B cell (primary cell): Measurements from ENCODE around the gene MEIS3. TPM values are rescaled to one million over a fixed set of nuclear protein-coding genes. Genes with fewer than 3 reads are reported as not detected.

Experiments used
- ATAC-seq: fragments of 200-7000 bp; cut with Tn5 transposase; one replicate; pipeline ENCODE4 v1.10.0; 2021; ENCODE audit warnings: low read depth, mild to moderate bottlenecking, moderate number of reproducible peaks, moderate library complexity
- CTCF ChIA-PET: fragments of 350-600 bp; sonication (Branson Sonifier 250); formaldehyde crosslinking; loops from one replicate; lab custom pipeline; 2021; ENCODE audit warnings: antibody characterized with exemption, inconsistent platforms; lab: Charles Lee
- POLR2A ChIA-PET: fragments of 350-600 bp; sonication (Branson Sonifier 250); formaldehyde crosslinking; loops from one replicate; lab custom pipeline; 2021; ENCODE audit warnings: antibody characterized with exemption; lab: Charles Lee
- DNase-seq: peaks from one replicate; pipeline ENCODE4 v3.0.0; 2013
- H2AFZ ChIP-seq: 2 replicates; pipeline ENCODE4 v1.6.1; 2012; ENCODE audit warnings: mild to moderate bottlenecking, low read depth, low read length; ENCODE audit not compliant: insufficient read depth, poor library complexity, severe bottlenecking
- H3K27ac ChIP-seq, 2 donors: 1 replicate in 1 of 2; 2 replicates in 1 of 2; pipeline ENCODE4 v1.5.1; 2012 to 2013; ENCODE audit warnings: low read length in 2 of 2, mild to moderate bottlenecking in 2 of 2, moderate library complexity in 1 of 2
- H3K27me3 ChIP-seq, 4 experiments: fragments of 200-600 bp in 1 of 4; sonication (generic) in 1 of 4; replicated peaks in 1 of 4; 1 replicate in 2 of 4; 2 replicates in 2 of 4; pipeline versions ENCODE4 v1.6.1 to v1.7.0; 2013 to 2016; ENCODE audit warnings: low read length in 3 of 4, mild to moderate bottlenecking in 2 of 4, mixed read lengths in 1 of 4, moderate library complexity in 1 of 4; ENCODE audit not compliant: insufficient read depth in 4 of 4, control insufficient read depth in 3 of 4; ENCODE audit errors: control extremely low read depth in 1 of 4
- H3K36me3 ChIP-seq, 2 experiments: replicated peaks in 1 of 2; 1 replicate in 1 of 2; 2 replicates in 1 of 2; pipeline versions ENCODE4 v1.6.1 to v1.7.1; 2013; ENCODE audit warnings: low read length in 1 of 2; ENCODE audit not compliant: insufficient read depth in 2 of 2, control insufficient read depth in 1 of 2; ENCODE audit errors: control extremely low read depth in 1 of 2, extremely low read depth in 1 of 2
- H3K4me1 ChIP-seq, 2 donors: fragments of 200-600 bp in 1 of 2; sonication (generic) in 1 of 2; 1 replicate in 1 of 2; 2 replicates in 1 of 2; pipeline versions ENCODE4 v1.5.1 to v1.6.1; 2013 to 2017; ENCODE audit warnings: low read length in 2 of 2; ENCODE audit not compliant: control insufficient read depth in 2 of 2, insufficient read depth in 2 of 2
- H3K4me2 ChIP-seq: replicated peaks from 2 replicates; pipeline ENCODE3; 2012; ENCODE audit warnings: mild to moderate bottlenecking, low read depth, low read length; ENCODE audit not compliant: poor library complexity, severe bottlenecking
- H3K4me3 ChIP-seq, 5 experiments: fragments of 200-600 bp in 1 of 5; sonication (generic) in 1 of 5; 1 replicate in 3 of 5; 2 replicates in 2 of 5; pipeline versions ENCODE4 v1.5.1 to v1.7.0; 2011 to 2016; ENCODE audit warnings: low read length in 4 of 5, mild to moderate bottlenecking in 4 of 5, low read depth in 2 of 5, control low read depth in 1 of 5, moderate library complexity in 1 of 5; ENCODE audit not compliant: insufficient read depth in 1 of 5; ENCODE audit errors: control extremely low read depth in 1 of 5, extremely low read depth in 1 of 5
- H3K79me2 ChIP-seq: fragments of 200-600 bp; sonication (generic); one replicate; pipeline ENCODE4 v1.6.0; 2016; ENCODE audit warnings: low read length; ENCODE audit not compliant: control insufficient read depth, insufficient read depth
- H3K9ac ChIP-seq: fragments of 200-600 bp; sonication (generic); 2 replicates; pipeline ENCODE4 v1.6.1; 2017; ENCODE audit warnings: mild to moderate bottlenecking, low read length, moderate library complexity
- H3K9me3 ChIP-seq, 3 donors: one replicate each; pipeline versions ENCODE4 v1.6.1 to v1.7.1; 2013; ENCODE audit warnings: low read length in 2 of 3; ENCODE audit not compliant: control insufficient read depth in 2 of 3, insufficient read depth in 1 of 3; ENCODE audit errors: control extremely low read depth in 1 of 3
- H4K20me1 ChIP-seq: 2 replicates; pipeline ENCODE4 v1.6.0; 2012; ENCODE audit warnings: mild to moderate bottlenecking, low read length; ENCODE audit not compliant: insufficient read depth, control insufficient read depth, poor library complexity, severe bottlenecking
- H3K27ac Mint-ChIP-seq: one replicate; pipeline ENCODE4 v1.8.0; 2021; ENCODE audit warnings: mixed read lengths
- H3K27me3 Mint-ChIP-seq: one replicate; pipeline ENCODE4 v1.8.0; 2021; ENCODE audit warnings: mixed read lengths
- H3K4me1 Mint-ChIP-seq: one replicate; pipeline ENCODE4 v1.8.0; 2021; ENCODE audit warnings: mixed read lengths
- H3K4me3 Mint-ChIP-seq: one replicate; pipeline ENCODE4 v1.8.0; 2021; ENCODE audit warnings: mixed read lengths
- H3K9me3 Mint-ChIP-seq: one replicate; pipeline ENCODE4 v1.8.0; 2022; ENCODE audit warnings: mixed read lengths; ENCODE audit not compliant: insufficient read depth
- CTCF ChIP-seq: fragments of 200-600 bp; IDR thresholded peaks from one replicate; pipeline ENCODE4 v1.8.0; 2022; ENCODE audit warnings: antibody characterized with exemption, mild to moderate bottlenecking
- EZH2 ChIP-seq: IDR thresholded peaks from 2 replicates; pipeline ENCODE4 v1.6.1; 2012; ENCODE audit warnings: borderline replicate concordance, low read depth, mild to moderate bottlenecking, moderate library complexity, low read length; ENCODE audit not compliant: insufficient read depth, poor library complexity, severe bottlenecking
- WGBS: methylation state at CpG from one replicate; pipeline ENCODE4 v1.1.5; 2013; ENCODE audit warnings: missing lambda C conversion rate; ENCODE audit not compliant: insufficient coverage; 5-methylcytosine and 5-hydroxymethylcytosine counted together
- intact Hi-C: fragments of 100-400 bp; cut with micrococcal nuclease; formaldehyde crosslinking; loops from one replicate; pipeline ENCODE4 v1.10.0; 2022
- polyA plus RNA-seq: library from polyadenylated mRNA; depleted of rRNA; stranded (reverse); fragments of >200 nt; gene quantifications from 2 replicates; pipeline ENCODE4 v1.2.3, GENCODE V29; 2012
- total RNA-seq, 2 donors: library from RNA; stranded (reverse); fragments of 120-200 nt in 1 of 2; gene quantifications; 1 replicate in 1 of 2; 2 replicates in 1 of 2; pipeline versions ENCODE4 v1.2.3 to v1.2.4, GENCODE V29; 2013 to 2022

The MEIS3 gene
- total and polyA plus RNA-seq, 2 donors (not counting 1 experiment from before 2014, with no cell fraction given): not detected

GRCh38 chr19:47407417-47407774, 11.9 kb downstream of the MEIS3 start:
- H3K4me1 ChIP-seq: no peaks in the 10 kb centered on the region
- TF ChIP-seq EZH2: no peak
- TF ChIP-seq CTCF: no peak
- H3K4me3 ChIP-seq: no peak overlapping the region
- H3K27ac ChIP-seq: no peak overlapping the region
- no peaks in the 10 kb centered on the region for H4K20me1 ChIP-seq
- H3K9me3 Mint-ChIP-seq: no peaks in the 10 kb centered on the region
- H3K9ac ChIP-seq: no peak overlapping the region
- ATAC-seq (no peak), DNase-seq (no peak)
- H3K4me1 Mint-ChIP-seq: no peaks in the 10 kb centered on the region
- ChIA-PET CTCF (no interaction called here), POLR2A (no interaction called here)
- no peak overlapping the region for H3K4me3 Mint-ChIP-seq
- no peak overlapping the region for H3K4me2 ChIP-seq
- peaks cover 0 to 31% (median 10%) of the 10 kb centered on the region in 4 experiments for H3K27me3 ChIP-seq
- WGBS: 9% methylated on average over 10 of the region's 14 CpGs
- no peak overlapping the region for H2AFZ ChIP-seq
- H3K27me3 Mint-ChIP-seq: peaks cover 48% of the 10 kb centered on the region
- no peaks in the 10 kb centered on the region for H3K79me2 ChIP-seq
- intact Hi-C loops: no loop called here
- H3K27ac Mint-ChIP-seq: no peak overlapping the region
- peaks cover 0 to 16% (median 0%) of the 10 kb centered on the region in 3 donors for H3K9me3 ChIP-seq
- no peaks in the 10 kb centered on the region for H3K36me3 ChIP-seq

- Mint-ChIP-seq H3K27me3 (peaks cover 48% of the 10 kb centered on the region), H3K9me3 (no peaks in the 10 kb centered on the region), H3K27ac (no peak overlapping the region), H3K4me3 (no peak overlapping the region), H3K4me1 (no peaks in the 10 kb centered on the region)
- H3K4me1 ChIP-seq: no peaks in the 10 kb centered on the region
- TF ChIP-seq EZH2 (no peak), CTCF (no peak)
- no peak overlapping the region for H3K4me2 ChIP-seq
- H2AFZ ChIP-seq: no peak overlapping the region
- H3K79me2 ChIP-seq: no peaks in the 10 kb centered on the region
- H3K4me3 ChIP-seq: no peak overlapping the region
- peaks cover 0 to 31% (median 10%) of the 10 kb centered on the region in 4 experiments for H3K27me3 ChIP-seq
- H3K9ac ChIP-seq: no peak overlapping the region
- H3K36me3 ChIP-seq: no peaks in the 10 kb centered on the region
- 15% methylated on average over 47 of the region's 47 CpGs for WGBS
- intact Hi-C loops: no loop called here
- H4K20me1 ChIP-seq: no peaks in the 10 kb centered on the region
- H3K27ac ChIP-seq: no peak overlapping the region
- H3K9me3 ChIP-seq: peaks cover 0 to 16% (median 0%) of the 10 kb centered on the region in 3 donors
- DNase-seq: no peak
- CTCF ChIA-PET: no interaction called here
- no peak for ATAC-seq
- POLR2A ChIA-PET: interaction anchor here (0.6 kb wide), 1 partner anchor 297 kb away, joined by 3 read pairs; no protein-coding TSS in a partner anchor
Observed at GRCh38 chr19:47406711-47407416, 12.5 kb downstream of the MEIS3 start.
